BE2C (cell line): ENCODE measurements around the gene ZNF90. TPM values are rescaled to one million over a fixed set of nuclear protein-coding genes. Genes with fewer than 3 reads are reported as not detected.

ENCODE experiments used
- DNase-seq: peaks from one replicate; pipeline ENCODE4 v3.0.0-alpha.2; 2020
- H3K27me3 ChIP-seq: fragments of 250-450 bp; sonication (Bioruptor Pico); 2 replicates; pipeline ENCODE4 v1.5.1; 2020; ENCODE audit warnings: mild to moderate bottlenecking
- H3K36me3 ChIP-seq: fragments of 250-450 bp; sonication (Bioruptor Pico); 2 replicates; pipeline ENCODE4 v1.5.1; 2020; ENCODE audit warnings: mild to moderate bottlenecking
- H3K4me1 ChIP-seq: fragments of 250-450 bp; sonication (Bioruptor Pico); 2 replicates; pipeline ENCODE4 v1.5.1; 2020
- H3K4me3 ChIP-seq: 2 replicates; pipeline ENCODE4 v1.5.1; 2011; ENCODE audit warnings: low read depth, low read length
- H3K9me3 ChIP-seq: fragments of 250-450 bp; sonication (Bioruptor Pico); 2 replicates; pipeline ENCODE4 v1.5.1; 2020
- polyA plus RNA-seq: library from polyadenylated mRNA; unstranded; fragments of >200 nt; gene quantifications from one replicate; pipeline ENCODE4 v1.2.1, GENCODE V29; 2012; ENCODE audit warnings: low read depth, missing spikeins; ENCODE audit not compliant: insufficient read length, insufficient read depth
- TF ChIP-seq, protein P1 (sequence below): IDR thresholded peaks from 2 replicates; pipeline ENCODE4 v1.5.1; 2012; ENCODE audit warnings: mild to moderate bottlenecking, low read depth, low read length

ZNF90 gene
- polyA plus RNA-seq = 2.8 TPM

DNA sequence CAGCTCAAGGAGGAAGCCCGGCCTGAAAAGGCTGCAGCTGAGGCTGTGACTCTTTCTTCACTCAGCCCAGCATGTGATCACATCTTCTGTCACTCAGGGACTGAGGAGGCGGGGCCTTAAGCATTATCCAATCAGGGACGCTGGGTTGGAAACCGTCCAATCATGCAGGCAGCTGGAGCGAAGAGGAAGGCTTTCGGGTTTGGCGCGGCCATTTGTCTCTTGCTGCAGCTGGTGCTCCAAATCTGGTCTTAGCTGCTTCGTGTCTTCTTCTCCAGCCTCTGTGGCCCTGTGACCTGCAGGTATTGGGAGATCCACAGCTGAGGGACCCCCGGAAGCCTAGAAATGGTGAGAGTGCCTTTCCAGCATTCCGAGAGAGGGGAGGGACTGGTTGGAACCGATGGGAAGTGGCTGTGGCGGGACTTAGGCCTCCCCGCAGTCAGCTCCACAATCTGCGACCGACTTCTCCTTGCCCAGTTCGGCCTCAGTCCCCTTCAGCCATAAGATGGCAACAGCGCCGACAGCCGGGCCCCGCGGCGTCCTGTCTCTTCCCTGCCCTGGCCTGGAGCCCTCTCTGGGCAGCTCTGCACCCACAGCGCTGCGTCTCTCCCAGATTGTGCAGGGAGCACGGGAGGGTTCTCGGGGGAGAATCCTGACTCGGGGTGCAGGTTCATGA lies at the start of gene ZNF90:
TSS of gene ZNF90 (plus strand) at position 210 of the 673 bp plus-strand sequence. CDS start at position 343, 133 bp downstream.
- Histone ChIP-seq H3K36me3 (peaks cover 8% of the 10 kb centered on the region), H3K4me1 (no peaks in the 10 kb centered on the region), H3K4me3 (peak within 1 kb of the TSS; percentile 67), H3K9me3 (no peaks in the 10 kb centered on the region), H3K27me3 (no peaks in the 10 kb centered on the region)
- peak; percentile 96 for DNase-seq
- TF ChIP-seq, protein P1, sequence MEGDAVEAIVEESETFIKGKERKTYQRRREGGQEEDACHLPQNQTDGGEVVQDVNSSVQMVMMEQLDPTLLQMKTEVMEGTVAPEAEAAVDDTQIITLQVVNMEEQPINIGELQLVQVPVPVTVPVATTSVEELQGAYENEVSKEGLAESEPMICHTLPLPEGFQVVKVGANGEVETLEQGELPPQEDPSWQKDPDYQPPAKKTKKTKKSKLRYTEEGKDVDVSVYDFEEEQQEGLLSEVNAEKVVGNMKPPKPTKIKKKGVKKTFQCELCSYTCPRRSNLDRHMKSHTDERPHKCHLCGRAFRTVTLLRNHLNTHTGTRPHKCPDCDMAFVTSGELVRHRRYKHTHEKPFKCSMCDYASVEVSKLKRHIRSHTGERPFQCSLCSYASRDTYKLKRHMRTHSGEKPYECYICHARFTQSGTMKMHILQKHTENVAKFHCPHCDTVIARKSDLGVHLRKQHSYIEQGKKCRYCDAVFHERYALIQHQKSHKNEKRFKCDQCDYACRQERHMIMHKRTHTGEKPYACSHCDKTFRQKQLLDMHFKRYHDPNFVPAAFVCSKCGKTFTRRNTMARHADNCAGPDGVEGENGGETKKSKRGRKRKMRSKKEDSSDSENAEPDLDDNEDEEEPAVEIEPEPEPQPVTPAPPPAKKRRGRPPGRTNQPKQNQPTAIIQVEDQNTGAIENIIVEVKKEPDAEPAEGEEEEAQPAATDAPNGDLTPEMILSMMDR = no peak; the same call in 1 of the 2 replicates

DNA sequence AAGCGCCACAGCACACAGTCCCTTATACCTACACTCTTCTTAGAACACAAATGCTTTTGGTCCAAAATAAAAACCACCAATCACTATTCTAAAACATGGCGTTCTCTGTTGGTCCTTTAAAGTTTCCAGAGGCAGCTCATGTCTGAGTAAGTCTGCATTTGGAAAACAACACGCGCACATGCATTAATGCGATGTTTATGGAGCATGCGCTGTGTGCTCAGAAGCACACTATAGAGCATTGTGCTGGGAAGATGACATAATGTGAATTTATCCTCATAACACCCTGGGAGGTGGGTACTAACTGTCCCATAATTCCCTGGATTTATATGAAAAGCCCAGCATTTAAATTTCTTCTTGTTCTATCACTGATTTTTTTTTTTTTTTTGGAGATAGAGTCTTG lies 49.2 kb upstream of the ZNF90 start:
- H3K27me3 ChIP-seq = no peaks in the 10 kb centered on the region
- H3K4me1 ChIP-seq = no peaks in the 10 kb centered on the region
- H3K36me3 ChIP-seq = peaks cover 6% of the 10 kb centered on the region
- TF ChIP-seq, protein P1 = no peak
- no peak for DNase-seq
- H3K4me3 ChIP-seq = no peak overlapping the region
- no peaks in the 10 kb centered on the region for H3K9me3 ChIP-seq

DNA sequence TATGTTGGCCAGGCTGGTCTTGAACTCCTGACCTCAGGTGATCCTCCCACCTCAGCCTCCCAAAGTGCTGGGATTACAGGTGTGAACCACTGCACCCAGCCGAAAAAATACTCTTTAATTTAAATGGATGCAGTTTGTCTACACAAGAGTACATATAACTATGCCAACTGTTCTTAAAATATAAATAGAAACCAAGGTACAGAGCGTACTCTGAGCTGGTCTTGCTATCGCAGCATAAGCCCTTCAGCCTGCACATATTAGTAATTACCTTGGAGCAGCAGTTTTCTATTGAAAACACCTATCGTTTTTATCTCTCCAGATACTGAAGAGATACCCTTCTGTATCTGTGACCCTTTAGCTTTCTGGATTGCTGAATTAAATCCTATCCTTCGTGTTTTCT lies 41.9 kb upstream of the ZNF90 start:
- Histone ChIP-seq H3K36me3 (no peaks in the 10 kb centered on the region; the same call in 1 of the 2 replicates), H3K27me3 (no peaks in the 10 kb centered on the region), H3K4me3 (no peak overlapping the region), H3K9me3 (no peaks in the 10 kb centered on the region), H3K4me1 (no peaks in the 10 kb centered on the region)
- DNase-seq = no peak
- TF ChIP-seq, protein P1 = no peak

DNA sequence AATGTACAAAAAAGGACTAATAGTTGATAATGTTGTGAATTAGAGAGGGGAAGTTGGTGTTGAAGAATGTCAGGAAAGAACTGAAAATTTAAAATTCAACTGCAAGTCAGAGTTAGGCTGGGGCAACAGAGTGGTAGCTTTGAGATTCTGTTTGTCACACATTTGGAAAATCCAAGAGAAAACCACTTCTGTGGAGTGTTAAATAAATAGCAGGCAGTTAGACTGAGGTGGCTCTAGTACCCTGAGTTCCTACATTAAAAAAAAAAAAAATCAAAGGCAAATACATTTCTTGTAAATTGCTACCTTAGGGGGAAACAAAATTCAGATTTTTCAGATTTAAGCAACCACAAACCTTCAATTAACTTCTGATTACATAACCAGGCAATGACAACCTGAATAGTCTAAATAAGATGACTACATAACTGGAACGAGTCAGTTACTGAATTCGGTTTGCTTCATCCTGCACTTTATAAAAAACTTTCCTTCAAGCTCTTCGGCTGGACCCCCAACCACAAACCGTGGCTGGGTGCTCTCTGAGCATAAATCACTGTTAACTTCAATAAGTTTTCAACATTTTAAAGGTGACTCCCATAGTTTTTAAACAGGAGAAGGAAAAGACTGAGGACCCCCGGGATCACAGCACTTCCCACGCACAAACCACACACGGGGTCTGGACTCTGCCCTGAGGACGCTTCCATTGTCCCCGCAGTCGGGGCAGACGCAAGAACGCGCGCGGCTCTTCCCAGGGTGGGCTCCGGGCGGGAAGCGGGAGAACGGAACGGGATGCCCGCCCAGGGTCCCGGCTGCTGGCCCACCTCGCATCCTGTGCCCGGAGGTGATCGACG lies 39.2 kb upstream of the ZNF90 start:
- Histone ChIP-seq H3K27me3 (no peaks in the 10 kb centered on the region), H3K9me3 (no peaks in the 10 kb centered on the region), H3K4me3 (peak overlapping the region; percentile 87), H3K4me1 (no peaks in the 10 kb centered on the region), H3K36me3 (no peaks in the 10 kb centered on the region)
- no peak for DNase-seq
- TF ChIP-seq, protein P1 = no peak

DNA sequence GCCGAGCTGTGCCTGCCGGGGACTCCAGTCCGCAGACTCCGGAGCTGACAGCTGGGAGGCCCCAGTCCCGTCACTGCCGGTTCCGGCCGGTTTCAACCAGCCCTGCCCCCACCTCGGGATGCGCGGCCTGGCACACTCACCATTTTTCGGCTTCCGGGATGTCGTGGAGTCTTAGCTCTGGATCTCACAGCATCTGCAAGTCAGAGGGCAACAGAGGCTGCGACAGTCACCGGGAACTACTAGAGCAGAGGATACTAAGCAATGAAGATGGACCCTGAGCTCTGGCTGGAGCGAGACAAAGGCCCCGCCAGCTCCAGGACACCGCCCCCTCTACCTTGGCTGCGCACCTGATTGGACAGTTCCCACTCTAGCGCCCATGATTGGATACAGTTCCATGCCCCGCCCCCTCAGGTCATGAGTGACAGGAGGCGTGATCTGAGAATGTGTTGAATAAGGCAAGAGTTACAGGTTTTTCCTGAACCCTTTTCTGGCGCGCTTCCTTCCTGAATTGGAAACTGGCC lies 38.5 kb upstream of the ZNF90 start, which contains the start of gene ZNF682:
TSS of gene ZNF682 (minus strand) at position 303 of the 521 bp plus-strand sequence. CDS start at position 143, 160 bp downstream.
- no peaks in the 10 kb centered on the region for H3K27me3 ChIP-seq
- TF ChIP-seq, protein P1 = no peak
- H3K36me3 ChIP-seq = no peaks in the 10 kb centered on the region
- H3K4me1 ChIP-seq = no peaks in the 10 kb centered on the region
- peak within 1 kb of the TSS; percentile 87 for H3K4me3 ChIP-seq
- no peaks in the 10 kb centered on the region for H3K9me3 ChIP-seq
- DNase-seq = peak; percentile 98
